Lower leg skin (tissue), 3 donors: Measurements from ENCODE around the gene PDZD2.

ENCODE experiments used
- POLR2A ChIP-seq, 2 donors: fragments of 450-650 bp; IDR thresholded peaks; one replicate each; pipeline ENCODE4 v1.6.1; 2016 to 2017; ENCODE audit warnings: antibody characterized with exemption in 2 of 2, mild to moderate bottlenecking in 1 of 2, moderate library complexity in 1 of 2
- TF ChIP-seq, protein P1 (sequence below), 3 donors: fragments of 450-650 bp; IDR thresholded peaks; one replicate each; pipeline ENCODE4 v1.5.1; 2016; ENCODE audit warnings: antibody characterized with exemption in 3 of 3, mild to moderate bottlenecking in 3 of 3, moderate library complexity in 2 of 3

GRCh38 chr5:31753700-31754357, 114.9 kb downstream of the PDZD2 start:
- no peak for TF ChIP-seq POLR2A (IDR thresholded peaks at IDR 0.05)
- TF ChIP-seq, protein P1, sequence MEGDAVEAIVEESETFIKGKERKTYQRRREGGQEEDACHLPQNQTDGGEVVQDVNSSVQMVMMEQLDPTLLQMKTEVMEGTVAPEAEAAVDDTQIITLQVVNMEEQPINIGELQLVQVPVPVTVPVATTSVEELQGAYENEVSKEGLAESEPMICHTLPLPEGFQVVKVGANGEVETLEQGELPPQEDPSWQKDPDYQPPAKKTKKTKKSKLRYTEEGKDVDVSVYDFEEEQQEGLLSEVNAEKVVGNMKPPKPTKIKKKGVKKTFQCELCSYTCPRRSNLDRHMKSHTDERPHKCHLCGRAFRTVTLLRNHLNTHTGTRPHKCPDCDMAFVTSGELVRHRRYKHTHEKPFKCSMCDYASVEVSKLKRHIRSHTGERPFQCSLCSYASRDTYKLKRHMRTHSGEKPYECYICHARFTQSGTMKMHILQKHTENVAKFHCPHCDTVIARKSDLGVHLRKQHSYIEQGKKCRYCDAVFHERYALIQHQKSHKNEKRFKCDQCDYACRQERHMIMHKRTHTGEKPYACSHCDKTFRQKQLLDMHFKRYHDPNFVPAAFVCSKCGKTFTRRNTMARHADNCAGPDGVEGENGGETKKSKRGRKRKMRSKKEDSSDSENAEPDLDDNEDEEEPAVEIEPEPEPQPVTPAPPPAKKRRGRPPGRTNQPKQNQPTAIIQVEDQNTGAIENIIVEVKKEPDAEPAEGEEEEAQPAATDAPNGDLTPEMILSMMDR (IDR thresholded peaks at IDR 0.05), result no peak
